Stomach (tissue), 9 donors: Measurements from ENCODE around the gene TBC1D4. TPM values are rescaled to one million over a fixed set of nuclear protein-coding genes. Genes with fewer than 3 reads are reported as not detected.

Experiments used
- DNase-seq, 2 donors: peaks; one replicate each; pipeline versions ENCODE4 v3.0.0 to v3.0.0-alpha.2; 2013 to 2019
- H3K27ac ChIP-seq, 5 donors: fragments of 200-600 bp in 4 of 5; sonication (generic) in 4 of 5; one replicate each; pipeline ENCODE4 v1.5.1; 2013 to 2019; ENCODE audit warnings: mild to moderate bottlenecking in 1 of 5, moderate library complexity in 1 of 5
- H3K27me3 ChIP-seq, 3 donors: fragments of 200-600 bp; sonication (generic); one replicate each; pipeline ENCODE4 v1.5.1; 2017 to 2019; ENCODE audit warnings: mixed run types in 1 of 3
- H3K36me3 ChIP-seq, 4 donors: fragments of 200-600 bp; sonication (generic); 1 replicate in 3 of 4; 2 replicates in 1 of 4; pipeline ENCODE4 v1.5.1; 2016 to 2019
- H3K4me1 ChIP-seq, 4 donors: fragments of 200-600 bp; sonication (generic); one replicate each; pipeline ENCODE4 v1.5.1; 2016 to 2019
- H3K4me3 ChIP-seq, 4 donors: fragments of 200-600 bp; sonication (generic) in 3 of 4; one replicate each; pipeline ENCODE4 v1.5.1; 2016 to 2019; ENCODE audit warnings: mild to moderate bottlenecking in 1 of 4
- H3K9me3 ChIP-seq, 4 donors: fragments of 200-600 bp; sonication (generic); one replicate each; pipeline ENCODE4 v1.5.1; 2016 to 2019
- EP300 ChIP-seq: sonication (generic); formaldehyde crosslinking; IDR thresholded peaks from one replicate; pipeline ENCODE4 v1.6.1; 2017; ENCODE audit warnings: antibody characterized with exemption
- POLR2A ChIP-seq, 4 donors: fragments of 450-650 bp; IDR thresholded peaks; one replicate each; pipeline ENCODE4 v1.6.1; 2016; ENCODE audit warnings: antibody characterized with exemption in 4 of 4, control low read depth in 2 of 4, mild to moderate bottlenecking in 1 of 4, moderate library complexity in 1 of 4
- POLR2AphosphoS5 ChIP-seq, 3 donors: sonication (generic); formaldehyde crosslinking; IDR thresholded peaks; one replicate each; pipeline ENCODE4 v1.6.1; 2016; ENCODE audit warnings: antibody characterized with exemption in 3 of 3
- WGBS, 5 donors: extraction: QIAGEN DNeasy Blood & Tissue Kit in 3 of 5; methylation state at CpG; one replicate each; pipeline versions ENCODE4 v1.1.5 to v1.1.7; 2013 to 2018; 5-methylcytosine and 5-hydroxymethylcytosine counted together
- intact Hi-C: fragments of 100-400 bp; cut with DNase I; formaldehyde crosslinking; loops from one replicate; pipeline ENCODE4 v1.15.1; 2023; ENCODE audit warnings: low total_unique reads
- polyA plus RNA-seq, 3 donors: library from polyadenylated mRNA; stranded (reverse); fragments of 200-250 nt; gene quantifications; one replicate each; pipeline ENCODE4 v1.2.3, GENCODE V29; 2013
- total RNA-seq, 5 donors: library from RNA; depleted of rRNA; stranded (reverse); fragments of >200 nt; gene quantifications; one replicate each; pipeline versions ENCODE4 v1.1.0 to v1.2.3, GENCODE V29; 2014 to 2016
- TF ChIP-seq, protein P1 (sequence below), 7 experiments: fragments of 450-650 bp in 4 of 7; fragments of 200-600 bp in 3 of 7; sonication (generic) in 3 of 7; IDR thresholded peaks; one replicate each; pipeline ENCODE4 v1.5.1; 2016 to 2019; ENCODE audit warnings: antibody characterized with exemption in 7 of 7, control low read depth in 2 of 7, mild to moderate bottlenecking in 1 of 7
- donor health status: healthy with polysubstance abuse.
- donor health status: Bipolar disorder and iron deficiency.
- donor health status: healthy.

Gene TBC1D4
- total and polyA plus RNA-seq, 8 donors, result 4.9 to 47.8 (median 27.3) TPM

DNA sequence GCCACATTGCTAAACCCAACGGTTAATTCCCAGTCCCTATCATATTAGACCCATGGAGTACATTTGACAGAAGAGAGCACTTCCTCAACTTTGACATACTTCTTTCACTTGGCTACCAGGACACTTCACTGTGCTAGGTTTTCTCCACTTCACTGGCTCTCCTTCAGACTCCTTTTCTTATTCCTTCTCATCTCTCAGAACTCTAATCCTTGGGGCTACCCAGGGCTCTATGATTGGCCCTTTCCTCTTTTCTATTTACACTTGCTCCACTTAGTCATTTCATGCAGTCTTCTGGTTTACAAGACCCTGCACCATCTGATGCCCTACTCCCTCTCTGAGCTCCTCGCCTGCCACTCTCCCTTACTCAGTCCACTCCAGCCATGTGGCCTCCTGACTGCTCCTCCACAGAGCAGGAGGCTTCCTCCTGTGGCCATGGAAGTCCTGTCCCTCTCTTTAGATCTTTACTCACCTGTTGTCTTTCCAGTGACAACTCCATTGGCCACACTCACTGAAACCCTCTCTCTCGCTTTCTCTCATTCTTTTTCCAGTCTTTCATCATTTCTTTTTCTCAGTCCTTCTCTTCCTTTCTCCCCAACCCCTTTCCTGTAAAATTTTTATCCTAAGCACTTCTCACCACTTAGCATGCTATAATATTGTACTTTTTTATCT, 90.4 kb downstream of the TBC1D4 start:
- Histone ChIP-seq H3K27ac (no peak overlapping the region), H3K9me3 (no peaks in the 10 kb centered on the region), H3K27me3 (no peaks in the 10 kb centered on the region), H3K4me3 (no peak overlapping the region), H3K36me3 (no peaks in the 10 kb centered on the region), H3K4me1 (peaks cover 0 to 11% (median 0%) of the 10 kb centered on the region in 4 donors)
- 89 to 96% (median 92%) methylated on average over 3 of the region's 3 CpGs for WGBS, 5 donors
- TF ChIP-seq POLR2A (IDR thresholded peaks at IDR 0.05) (no peak), EP300 (no peak), POLR2AphosphoS5 (IDR thresholded peaks at IDR 0.05) (no peak)
- TF ChIP-seq, protein P1, sequence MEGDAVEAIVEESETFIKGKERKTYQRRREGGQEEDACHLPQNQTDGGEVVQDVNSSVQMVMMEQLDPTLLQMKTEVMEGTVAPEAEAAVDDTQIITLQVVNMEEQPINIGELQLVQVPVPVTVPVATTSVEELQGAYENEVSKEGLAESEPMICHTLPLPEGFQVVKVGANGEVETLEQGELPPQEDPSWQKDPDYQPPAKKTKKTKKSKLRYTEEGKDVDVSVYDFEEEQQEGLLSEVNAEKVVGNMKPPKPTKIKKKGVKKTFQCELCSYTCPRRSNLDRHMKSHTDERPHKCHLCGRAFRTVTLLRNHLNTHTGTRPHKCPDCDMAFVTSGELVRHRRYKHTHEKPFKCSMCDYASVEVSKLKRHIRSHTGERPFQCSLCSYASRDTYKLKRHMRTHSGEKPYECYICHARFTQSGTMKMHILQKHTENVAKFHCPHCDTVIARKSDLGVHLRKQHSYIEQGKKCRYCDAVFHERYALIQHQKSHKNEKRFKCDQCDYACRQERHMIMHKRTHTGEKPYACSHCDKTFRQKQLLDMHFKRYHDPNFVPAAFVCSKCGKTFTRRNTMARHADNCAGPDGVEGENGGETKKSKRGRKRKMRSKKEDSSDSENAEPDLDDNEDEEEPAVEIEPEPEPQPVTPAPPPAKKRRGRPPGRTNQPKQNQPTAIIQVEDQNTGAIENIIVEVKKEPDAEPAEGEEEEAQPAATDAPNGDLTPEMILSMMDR (IDR thresholded peaks at IDR 0.05), result no peak
- no peak for DNase-seq
- intact Hi-C loops, result no loop called here

DNA sequence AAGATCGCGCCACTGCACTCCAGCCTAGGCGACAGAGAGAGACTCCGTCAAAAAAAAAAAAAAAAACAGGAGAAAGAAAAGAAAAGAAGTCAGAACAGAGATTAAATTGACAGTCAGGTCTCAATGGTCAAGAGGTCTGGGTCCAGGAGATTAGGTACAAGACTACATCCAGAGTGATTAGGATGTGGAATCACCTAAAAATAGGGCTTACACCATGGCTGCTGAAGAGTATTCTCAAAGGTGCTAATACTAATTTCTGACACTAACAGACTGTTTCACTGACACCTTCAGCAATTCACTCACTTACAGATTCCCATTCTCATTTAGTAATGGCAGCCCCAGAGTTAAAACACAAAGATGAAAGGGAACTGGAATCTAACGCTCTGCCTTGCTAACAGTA, 91.7 kb downstream of the TBC1D4 start:
- no peak for TF ChIP-seq POLR2AphosphoS5 (IDR thresholded peaks at IDR 0.05)
- TF ChIP-seq, protein P1 (IDR thresholded peaks at IDR 0.05), result no peak
- TF ChIP-seq POLR2A (IDR thresholded peaks at IDR 0.05), result no peak
- no peak for TF ChIP-seq EP300
- Histone ChIP-seq H3K4me1 (peaks cover 0 to 14% (median 4%) of the 10 kb centered on the region in 4 donors), H3K27ac (no peak overlapping the region), H3K36me3 (no peaks in the 10 kb centered on the region), H3K9me3 (no peaks in the 10 kb centered on the region), H3K4me3 (no peak overlapping the region), H3K27me3 (no peaks in the 10 kb centered on the region)
- DNase-seq, result no peak
- intact Hi-C loops, result no loop called here
- 88 to 95% (median 91%) methylated on average over 5 of the region's 5 CpGs for WGBS, 5 donors

DNA sequence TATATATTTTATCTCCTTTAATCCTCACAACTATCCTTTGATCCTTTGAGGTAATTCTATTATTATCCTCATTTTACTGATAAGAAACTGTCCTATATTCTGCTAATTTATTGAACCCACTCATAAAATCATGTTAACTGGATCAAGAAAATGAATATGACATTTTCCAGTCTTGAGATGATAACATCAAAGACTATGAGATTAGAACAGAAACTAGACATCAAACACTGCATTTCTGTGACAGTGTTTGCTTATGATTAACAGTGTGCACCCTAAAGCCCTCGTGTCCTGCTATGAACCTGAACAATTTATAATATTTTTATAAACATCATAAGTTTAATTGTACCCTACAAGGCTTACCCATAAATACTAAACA, 96.3 kb downstream of the TBC1D4 start:
- DNase-seq, result no peak
- Histone ChIP-seq H3K27ac (peak overlapping the region in 3 of 5 donors; percentile 20 to 74 (median 65)), H3K36me3 (no peaks in the 10 kb centered on the region), H3K4me3 (no peak overlapping the region), H3K27me3 (no peaks in the 10 kb centered on the region), H3K9me3 (no peaks in the 10 kb centered on the region), H3K4me1 (peaks cover 0 to 18% (median 9%) of the 10 kb centered on the region in 4 donors)
- intact Hi-C loops, result no loop called here
- 20 to 55% (median 34%) methylated on average over 1 of the region's 1 CpG for WGBS, 5 donors
- no peak for TF ChIP-seq POLR2A (IDR thresholded peaks at IDR 0.05)
- TF ChIP-seq, protein P1 (IDR thresholded peaks at IDR 0.05), result no peak
- TF ChIP-seq POLR2AphosphoS5 (IDR thresholded peaks at IDR 0.05), result no peak
- TF ChIP-seq EP300, result no peak

DNA sequence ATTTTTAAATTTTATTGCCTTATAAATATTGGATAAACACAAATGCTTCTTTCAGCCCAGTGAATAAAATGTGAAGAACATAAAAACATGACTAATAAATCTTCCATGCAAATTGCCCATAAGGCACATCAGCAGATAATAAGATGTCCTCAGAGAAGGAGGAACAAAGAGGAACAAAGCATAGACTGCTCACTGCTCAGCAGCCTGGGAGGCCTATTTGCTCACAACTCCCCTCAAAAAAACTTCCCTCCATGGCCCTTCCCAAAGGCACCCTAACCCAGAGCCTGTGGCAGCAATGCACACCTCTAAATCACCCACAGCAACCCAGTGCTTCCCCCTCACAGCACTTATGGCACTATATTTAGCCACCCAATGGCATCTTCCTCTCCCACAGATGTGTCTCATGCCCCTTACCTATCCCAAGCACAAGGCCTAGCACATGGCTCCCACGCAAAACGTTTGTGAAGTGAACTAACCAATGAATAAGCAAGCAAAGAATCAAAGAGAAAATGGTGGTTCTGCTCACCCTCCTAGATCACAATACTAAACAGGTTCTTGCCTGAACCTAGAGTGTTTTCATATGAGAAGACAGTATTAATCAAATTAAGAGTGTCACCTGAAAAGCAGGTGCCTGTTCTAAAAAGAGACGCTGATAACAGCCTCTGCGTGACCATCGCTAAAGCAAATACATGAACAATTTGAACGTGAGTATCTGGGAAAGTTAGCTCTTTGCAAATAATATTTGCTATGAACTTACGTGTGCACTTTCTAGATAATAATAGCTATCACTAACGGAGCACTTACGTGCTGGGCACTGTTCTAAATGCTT, 96.9 kb downstream of the TBC1D4 start:
- no peaks in the 10 kb centered on the region for H3K9me3 ChIP-seq
- 33 to 57% (median 49%) methylated on average over 9 of the region's 9 CpGs for WGBS, 5 donors
- H3K27ac ChIP-seq, result peak overlapping the region; percentile 20 to 83 (median 65)
- no peaks in the 10 kb centered on the region for H3K36me3 ChIP-seq
- no peak overlapping the region for H3K4me3 ChIP-seq
- no peaks in the 10 kb centered on the region for H3K27me3 ChIP-seq
- intact Hi-C loops, result no loop called here
- peaks cover 0 to 18% (median 9%) of the 10 kb centered on the region in 4 donors for H3K4me1 ChIP-seq
- TF ChIP-seq POLR2AphosphoS5 (IDR thresholded peaks at IDR 0.05) (no peak), EP300 (no peak), POLR2A (IDR thresholded peaks at IDR 0.05) (no peak)
- TF ChIP-seq, protein P1 (IDR thresholded peaks at IDR 0.05), result no peak
- DNase-seq, result peak in 1 of 2 donors; percentile 41
